Measurements from ENCODE around the gene ING4.

ING4 gene

DNA sequence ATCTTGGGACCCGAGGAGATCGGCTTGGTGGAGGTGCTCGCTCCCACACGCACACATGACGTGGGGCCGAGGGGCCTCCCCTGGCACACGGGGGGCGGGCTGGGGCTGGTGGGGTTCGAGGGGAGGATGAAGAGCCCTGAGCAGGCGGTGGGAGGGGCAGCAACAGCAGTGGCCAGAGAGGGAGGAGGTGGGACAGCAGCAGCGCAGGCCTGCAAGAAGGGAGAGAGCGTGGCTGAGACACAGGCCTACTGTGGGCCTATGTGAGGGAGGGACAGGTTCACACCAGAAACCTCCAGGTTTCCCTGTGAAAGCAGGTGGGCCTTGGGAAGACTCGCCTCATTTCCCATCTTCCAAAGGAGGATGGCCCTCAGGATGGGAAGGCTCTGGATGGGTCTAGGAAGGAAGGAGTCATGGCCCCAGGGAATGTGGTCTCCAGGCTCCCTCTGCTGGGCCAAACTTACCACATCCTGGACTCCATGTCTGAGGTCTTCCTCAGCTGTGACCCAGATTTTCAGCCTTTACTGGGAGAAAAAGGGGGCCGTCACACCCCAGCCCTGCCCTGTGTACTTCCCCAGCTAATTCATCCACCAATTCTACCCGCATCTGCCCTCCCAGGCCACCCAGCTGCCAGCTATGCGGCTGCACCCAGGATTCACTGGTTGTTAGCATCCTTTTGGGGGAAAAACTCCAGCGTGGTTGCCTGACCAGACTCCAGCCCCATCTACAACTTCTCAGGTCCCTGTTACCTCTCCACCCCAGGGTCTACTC is 34.8 kb upstream of the ING4 start:
- H3K4me2 ChIP-seq (ENCODE audit: low read depth, low read length, poor library complexity, severe bottlenecking), result no peak overlapping the region
- H3K9me2 ChIP-seq (replicated peaks; ENCODE audit: low read depth, low read length), result no peaks in the 10 kb centered on the region
- peak overlapping the region; percentile 11 for H3K9ac ChIP-seq (ENCODE audit: low read depth, low read length, poor library complexity, severe bottlenecking)
- H3K36me3 ChIP-seq (ENCODE audit: insufficient read depth, low read length), result no peaks in the 10 kb centered on the region
- H3K4me3 ChIP-seq (ENCODE audit: low read length, poor library complexity, severe bottlenecking), result no peak overlapping the region
- no peak overlapping the region for H2AFZ ChIP-seq (ENCODE audit: low read length)
- H4K20me1 ChIP-seq (ENCODE audit: insufficient read depth, low read length, poor library complexity, severe bottlenecking), result no peaks in the 10 kb centered on the region
- no peaks in the 10 kb centered on the region for H3K9me3 ChIP-seq (ENCODE audit: insufficient read depth, low read depth, low read length)
- H3K79me2 ChIP-seq (ENCODE audit: insufficient read depth, low read length), result no peaks in the 10 kb centered on the region
- no peaks in the 10 kb centered on the region for H3F3A ChIP-seq (ENCODE audit: low read depth)
- H3K27me3 ChIP-seq (ENCODE audit: insufficient read depth, low read length, poor library complexity, severe bottlenecking), result no peaks in the 10 kb centered on the region
- peaks cover 18% of the 10 kb centered on the region for H3K4me1 ChIP-seq (ENCODE audit: insufficient read depth, low read length, poor library complexity, severe bottlenecking)
- TF ChIP-seq EZH2phosphoT487 (IDR thresholded peaks at IDR 0.05; ENCODE audit: borderline replicate concordance), result no peak
- TF ChIP-seq, protein P1, sequence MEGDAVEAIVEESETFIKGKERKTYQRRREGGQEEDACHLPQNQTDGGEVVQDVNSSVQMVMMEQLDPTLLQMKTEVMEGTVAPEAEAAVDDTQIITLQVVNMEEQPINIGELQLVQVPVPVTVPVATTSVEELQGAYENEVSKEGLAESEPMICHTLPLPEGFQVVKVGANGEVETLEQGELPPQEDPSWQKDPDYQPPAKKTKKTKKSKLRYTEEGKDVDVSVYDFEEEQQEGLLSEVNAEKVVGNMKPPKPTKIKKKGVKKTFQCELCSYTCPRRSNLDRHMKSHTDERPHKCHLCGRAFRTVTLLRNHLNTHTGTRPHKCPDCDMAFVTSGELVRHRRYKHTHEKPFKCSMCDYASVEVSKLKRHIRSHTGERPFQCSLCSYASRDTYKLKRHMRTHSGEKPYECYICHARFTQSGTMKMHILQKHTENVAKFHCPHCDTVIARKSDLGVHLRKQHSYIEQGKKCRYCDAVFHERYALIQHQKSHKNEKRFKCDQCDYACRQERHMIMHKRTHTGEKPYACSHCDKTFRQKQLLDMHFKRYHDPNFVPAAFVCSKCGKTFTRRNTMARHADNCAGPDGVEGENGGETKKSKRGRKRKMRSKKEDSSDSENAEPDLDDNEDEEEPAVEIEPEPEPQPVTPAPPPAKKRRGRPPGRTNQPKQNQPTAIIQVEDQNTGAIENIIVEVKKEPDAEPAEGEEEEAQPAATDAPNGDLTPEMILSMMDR (conservative IDR thresholded peaks at IDR 0.05; ENCODE audit: low read length), result peak; percentile 69

- no peaks in the 10 kb centered on the region for H3K79me2 ChIP-seq (ENCODE audit: insufficient read depth, low read length)
- H4K20me1 ChIP-seq (ENCODE audit: insufficient read depth, low read length, poor library complexity, severe bottlenecking), result no peaks in the 10 kb centered on the region
- no peaks in the 10 kb centered on the region for H3K27me3 ChIP-seq (ENCODE audit: insufficient read depth, low read length, poor library complexity, severe bottlenecking)
- H3K36me3 ChIP-seq (ENCODE audit: insufficient read depth, low read length), result no peaks in the 10 kb centered on the region
- H3K4me1 ChIP-seq (ENCODE audit: insufficient read depth, low read length, poor library complexity, severe bottlenecking), result peaks cover 18% of the 10 kb centered on the region
- no peak overlapping the region for H3K4me2 ChIP-seq (ENCODE audit: low read depth, low read length, poor library complexity, severe bottlenecking)
- H3K9me3 ChIP-seq (ENCODE audit: insufficient read depth, low read depth, low read length), result no peaks in the 10 kb centered on the region
- H3F3A ChIP-seq (ENCODE audit: low read depth), result no peaks in the 10 kb centered on the region
- H2AFZ ChIP-seq (ENCODE audit: low read length), result no peak overlapping the region
- H3K4me3 ChIP-seq (ENCODE audit: low read length, poor library complexity, severe bottlenecking), result no peak overlapping the region
- H3K9ac ChIP-seq (ENCODE audit: low read depth, low read length, poor library complexity, severe bottlenecking), result peak overlapping the region; percentile 43
- no peak for TF ChIP-seq EZH2phosphoT487 (IDR thresholded peaks at IDR 0.05; ENCODE audit: borderline replicate concordance)
- TF ChIP-seq, protein P1 (conservative IDR thresholded peaks at IDR 0.05; ENCODE audit: low read length), result no peak
- H3K9me2 ChIP-seq (replicated peaks; ENCODE audit: low read depth, low read length), result no peaks in the 10 kb centered on the region
Observed at GRCh38 chr12:6696690-6697583, 34.0 kb upstream of the ING4 start.

DNA sequence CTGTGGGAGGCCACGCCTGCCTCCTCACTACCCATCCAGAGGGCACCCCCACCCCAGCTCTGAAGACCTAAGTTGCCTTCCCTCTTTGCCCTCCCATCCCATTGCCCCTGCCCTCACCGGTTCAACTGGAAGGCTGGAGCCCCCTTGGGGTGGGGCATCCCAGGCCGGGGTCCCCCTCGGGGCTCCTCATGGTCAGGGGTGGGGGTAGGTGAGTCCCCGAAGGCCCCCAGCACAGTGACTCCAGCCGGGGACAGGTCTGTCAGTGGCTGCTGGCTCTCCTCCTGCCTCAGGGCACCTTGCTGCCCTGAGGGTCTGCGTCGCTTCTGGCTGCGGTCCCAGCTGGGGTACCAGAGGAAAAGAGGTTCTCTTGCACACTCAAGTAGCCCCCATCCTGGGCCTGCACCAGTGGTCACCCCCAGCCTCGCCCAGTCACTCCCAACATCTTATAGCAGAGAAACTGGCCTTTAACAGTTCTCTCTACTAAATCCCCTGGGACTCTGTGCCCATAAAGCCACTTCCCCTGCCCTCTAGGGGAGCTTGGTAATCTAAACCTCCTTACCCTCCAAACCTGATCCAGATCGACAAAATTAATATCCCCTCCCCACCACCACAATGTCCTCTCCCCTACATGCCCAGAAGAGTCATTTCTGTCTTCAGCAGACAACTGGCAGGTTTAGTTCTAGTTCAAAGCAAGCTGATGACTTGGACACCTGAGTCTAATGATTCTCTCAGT is 32.6 kb upstream of the ING4 start:
- Histone ChIP-seq H3K4me1 (ENCODE audit: insufficient read depth, low read length, poor library complexity, severe bottlenecking) (peaks cover 18% of the 10 kb centered on the region), H3F3A (ENCODE audit: low read depth) (0 out of 2 replicates have a peak, but pooled peaks cover 3% of the 10 kb centered on the region), H2AFZ (ENCODE audit: low read length) (no peak overlapping the region), H3K4me3 (ENCODE audit: low read length, poor library complexity, severe bottlenecking) (no peak overlapping the region), H3K4me2 (ENCODE audit: low read depth, low read length, poor library complexity, severe bottlenecking) (peak overlapping the region; percentile 34), H3K36me3 (ENCODE audit: insufficient read depth, low read length) (no peaks in the 10 kb centered on the region), H3K27me3 (ENCODE audit: insufficient read depth, low read length, poor library complexity, severe bottlenecking) (no peaks in the 10 kb centered on the region), H4K20me1 (ENCODE audit: insufficient read depth, low read length, poor library complexity, severe bottlenecking) (no peaks in the 10 kb centered on the region), H3K79me2 (ENCODE audit: insufficient read depth, low read length) (peaks cover 1% of the 10 kb centered on the region), H3K9me3 (ENCODE audit: insufficient read depth, low read depth, low read length) (no peaks in the 10 kb centered on the region), H3K9me2 (replicated peaks; ENCODE audit: low read depth, low read length) (no peaks in the 10 kb centered on the region), H3K9ac (ENCODE audit: low read depth, low read length, poor library complexity, severe bottlenecking) (peak overlapping the region; percentile 50)
- TF ChIP-seq EZH2phosphoT487 (IDR thresholded peaks at IDR 0.05; ENCODE audit: borderline replicate concordance), result no peak
- TF ChIP-seq, protein P1 (conservative IDR thresholded peaks at IDR 0.05; ENCODE audit: low read length), result peak; percentile 15; the same call in 1 of the 2 replicates

Data from Loucy (cell line).